ENCODE data around the gene PALLD. TPM values are rescaled to one million over a fixed set of nuclear protein-coding genes. Genes with fewer than 3 reads are reported as not detected.

Gene PALLD
- total and polyA plus RNA-seq, 2 donors (not counting 3 experiments of a cell fraction or from before 2014, with no cell fraction given) = 13.4 to 48.2 TPM

DNA sequence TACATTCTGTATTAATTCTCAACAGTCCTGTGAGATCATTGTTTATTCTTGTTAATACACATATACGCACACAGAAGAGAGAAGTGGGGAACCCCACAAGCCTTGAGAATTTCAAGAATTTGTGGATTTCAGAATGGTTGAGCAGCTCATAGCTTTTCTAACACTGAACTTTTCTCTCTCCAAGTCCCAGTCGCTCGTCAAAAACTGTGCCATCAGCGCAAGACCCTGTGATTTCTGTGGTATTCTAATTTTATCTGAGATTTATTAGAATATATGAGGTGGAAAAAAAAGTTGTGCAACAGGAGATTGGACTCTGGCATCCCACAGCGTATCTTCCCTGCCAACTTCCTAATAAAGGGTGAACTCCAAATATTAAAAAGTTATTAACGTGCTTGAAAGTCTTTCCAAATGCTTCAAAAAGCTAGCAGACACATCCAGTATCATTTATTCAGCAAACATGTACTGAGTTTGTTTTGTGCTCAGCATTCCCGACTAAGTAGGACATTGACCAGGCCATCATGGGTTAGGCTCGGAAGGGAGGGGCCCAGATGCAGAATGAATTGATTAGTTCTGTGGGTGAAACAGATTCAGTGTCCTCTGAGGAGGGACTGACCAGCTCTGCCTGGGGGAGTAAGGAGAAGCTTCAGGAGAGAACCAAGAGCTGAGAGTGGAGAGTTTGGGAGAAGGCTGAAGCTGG, 347.6 kb downstream of the PALLD start:
- ChIA-PET POLR2A (no interaction called here), CTCF (interaction anchor here (1.2 to 1.5 kb wide), 2 partner anchors 135 to 343 kb away, joined by 3 to 5 read pairs; no protein-coding TSS in a partner anchor)
- no peak overlapping the region for H3K4me3 ChIP-seq (replicated peaks in 1 of 3; ENCODE audit: insufficient read depth in 1 of 3, low read depth in 1 of 3, low read length in 3 of 3)
- H4K20me1 ChIP-seq (replicated peaks; ENCODE audit: control insufficient read depth, extremely low read depth, insufficient read depth, low read length) = peaks cover 2% of the 10 kb centered on the region
- no TSS peak for BruUV-seq (replicated peaks)
- H3K9me3 ChIP-seq (replicated peaks; ENCODE audit: control insufficient read depth, insufficient read depth, low read length) = no peaks in the 10 kb centered on the region
- no peak overlapping the region for H3K27ac ChIP-seq (ENCODE audit: insufficient read depth, low read depth, low read length)
- H3K9me1 ChIP-seq (replicated peaks; ENCODE audit: control insufficient read depth, extremely low read depth, insufficient read depth, low read length) = no peaks in the 10 kb centered on the region
- H3K79me2 ChIP-seq (ENCODE audit: control insufficient read depth, insufficient read depth, low read length) = no peaks in the 10 kb centered on the region
- peaks cover 0 to 2% of the 10 kb centered on the region in 2 experiments for H3K36me3 ChIP-seq (ENCODE audit: control insufficient read depth in 2 of 2, extremely low read depth in 1 of 2, insufficient read depth in 2 of 2, low read length in 2 of 2)
- no peak overlapping the region for H3K4me2 ChIP-seq (ENCODE audit: insufficient read depth, low read length)
- intact Hi-C loops (cut with micrococcal nuclease) = no loop called here
- FAIRE-seq (no peak), DNase-seq (ENCODE audit: low read depth, low spot score) (no peak)
- H3K27me3 ChIP-seq (ENCODE audit: control insufficient read depth in 2 of 2, insufficient read depth in 2 of 2, low read length in 2 of 2) = no peaks in the 10 kb centered on the region
- dilution Hi-C loops (cut with MboI; ENCODE audit: extremely low pct_ligation_motif_present, low sequenced_read_pairs) = no loop called here
- TF ChIP-seq, protein P1, sequence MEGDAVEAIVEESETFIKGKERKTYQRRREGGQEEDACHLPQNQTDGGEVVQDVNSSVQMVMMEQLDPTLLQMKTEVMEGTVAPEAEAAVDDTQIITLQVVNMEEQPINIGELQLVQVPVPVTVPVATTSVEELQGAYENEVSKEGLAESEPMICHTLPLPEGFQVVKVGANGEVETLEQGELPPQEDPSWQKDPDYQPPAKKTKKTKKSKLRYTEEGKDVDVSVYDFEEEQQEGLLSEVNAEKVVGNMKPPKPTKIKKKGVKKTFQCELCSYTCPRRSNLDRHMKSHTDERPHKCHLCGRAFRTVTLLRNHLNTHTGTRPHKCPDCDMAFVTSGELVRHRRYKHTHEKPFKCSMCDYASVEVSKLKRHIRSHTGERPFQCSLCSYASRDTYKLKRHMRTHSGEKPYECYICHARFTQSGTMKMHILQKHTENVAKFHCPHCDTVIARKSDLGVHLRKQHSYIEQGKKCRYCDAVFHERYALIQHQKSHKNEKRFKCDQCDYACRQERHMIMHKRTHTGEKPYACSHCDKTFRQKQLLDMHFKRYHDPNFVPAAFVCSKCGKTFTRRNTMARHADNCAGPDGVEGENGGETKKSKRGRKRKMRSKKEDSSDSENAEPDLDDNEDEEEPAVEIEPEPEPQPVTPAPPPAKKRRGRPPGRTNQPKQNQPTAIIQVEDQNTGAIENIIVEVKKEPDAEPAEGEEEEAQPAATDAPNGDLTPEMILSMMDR (IDR thresholded peaks at IDR 0.05; ENCODE audit: extremely low read depth in 1 of 2, insufficient read depth in 1 of 2, low read depth in 1 of 2, low read length in 2 of 2) = no peak
- no peak for TF ChIP-seq EZH2 (IDR thresholded peaks at IDR 0.05; ENCODE audit: borderline replicate concordance, low read depth, low read length, severe bottlenecking)
- TF ChIP-seq POLR2A (IDR thresholded peaks at IDR 0.05; ENCODE audit: low read depth, low read length) = no peak
- TF ChIP-seq FOS (IDR thresholded peaks at IDR 0.05; ENCODE audit: borderline replicate concordance, insufficient read depth, low read length) = no peak
- no peak for TF ChIP-seq MAX (IDR thresholded peaks at IDR 0.05; ENCODE audit: insufficient read depth, insufficient read length)
- TF ChIP-seq JUN (IDR thresholded peaks at IDR 0.05; ENCODE audit: borderline replicate concordance, insufficient read depth, insufficient read length, low read depth) = no peak
- TF ChIP-seq MYC (IDR thresholded peaks at IDR 0.05; ENCODE audit: low read depth, low read length) = no peak
- TF ChIP-seq POLR2AphosphoS5 (IDR thresholded peaks at IDR 0.05; ENCODE audit: insufficient read depth, low read depth, low read length) = no peak
- TF ChIP-seq GATA2 (IDR thresholded peaks at IDR 0.05; ENCODE audit: insufficient read depth, insufficient read length, low read depth, low read length) = no peak
- peaks cover 13% of the 10 kb centered on the region for H3K4me1 ChIP-seq (ENCODE audit: control insufficient read depth, extremely low read depth, insufficient read depth, low read length)
- H3K9ac ChIP-seq (replicated peaks; ENCODE audit: extremely low read depth, insufficient read depth, low read length) = no peak overlapping the region
- no peak overlapping the region for H2AFZ ChIP-seq (ENCODE audit: low read depth, low read length)

Measured in endothelial cell of umbilical vein (primary cell).